CD14-positive monocyte (primary cell): Measurements from ENCODE around the gene IPMK. TPM values are rescaled to one million over a fixed set of nuclear protein-coding genes. Genes with fewer than 3 reads are reported as not detected.

ENCODE experiments used
- DNase-seq, 3 donors: peaks; one replicate each; pipeline ENCODE4 v3.0.0-alpha.2; 2011 to 2022
- H2AFZ ChIP-seq: 2 replicates; pipeline ENCODE4 v1.6.0; 2012; ENCODE audit warnings: mild to moderate bottlenecking, low read depth, low read length, inconsistent platforms; ENCODE audit not compliant: insufficient read depth, poor library complexity, severe bottlenecking
- H3K27ac ChIP-seq, 2 donors: 1 replicate in 1 of 2; 2 replicates in 1 of 2; pipeline ENCODE4 v1.5.1; 2012 to 2013; ENCODE audit warnings: low read length in 2 of 2, control low read depth in 1 of 2, inconsistent platforms in 1 of 2, low read depth in 1 of 2, mild to moderate bottlenecking in 1 of 2
- H3K27me3 ChIP-seq, 2 donors: one replicate each; pipeline versions ENCODE4 v1.6.0 to v1.6.1; 2011 to 2013; ENCODE audit warnings: low read length in 2 of 2; ENCODE audit not compliant: control insufficient read depth in 2 of 2, insufficient read depth in 2 of 2
- H3K36me3 ChIP-seq, 2 donors: replicated peaks in 1 of 2; 1 replicate in 1 of 2; 2 replicates in 1 of 2; pipeline versions ENCODE4 v1.5.1 to v1.6.1; 2012 to 2013; ENCODE audit warnings: low read length in 2 of 2, control low read depth in 1 of 2, inconsistent platforms in 1 of 2, mild to moderate bottlenecking in 1 of 2; ENCODE audit not compliant: insufficient read depth in 2 of 2, control insufficient read depth in 1 of 2
- H3K4me1 ChIP-seq, 2 donors: 1 replicate in 1 of 2; 2 replicates in 1 of 2; pipeline versions ENCODE4 v1.5.1 to v1.6.1; 2012 to 2013; ENCODE audit warnings: low read length in 2 of 2, control low read depth in 1 of 2, inconsistent platforms in 1 of 2, mild to moderate bottlenecking in 1 of 2, moderate library complexity in 1 of 2; ENCODE audit not compliant: insufficient read depth in 2 of 2, control insufficient read depth in 1 of 2
- H3K4me2 ChIP-seq: replicated peaks from 2 replicates; pipeline ENCODE3; 2012; ENCODE audit warnings: low read length, moderate library complexity, mild to moderate bottlenecking; ENCODE audit not compliant: poor library complexity, severe bottlenecking; ENCODE audit errors: extremely low read depth
- H3K4me3 ChIP-seq, 3 experiments: fragments of 200-600 bp in 1 of 3; sonication (generic) in 1 of 3; replicated peaks in 1 of 3; 1 replicate in 2 of 3; 2 replicates in 1 of 3; pipeline ENCODE4 v1.5.1; 2011 to 2013; ENCODE audit warnings: low read length in 3 of 3, mild to moderate bottlenecking in 3 of 3, control low read depth in 2 of 3, low read depth in 2 of 3, inconsistent platforms in 1 of 3, moderate library complexity in 1 of 3
- H3K79me2 ChIP-seq: 2 replicates; pipeline ENCODE4 v1.6.0; 2012; ENCODE audit warnings: mild to moderate bottlenecking, control low read depth, inconsistent platforms, low read length, moderate library complexity; ENCODE audit not compliant: insufficient read depth
- H3K9ac ChIP-seq: 2 replicates; pipeline ENCODE4 v1.6.0; 2017; ENCODE audit warnings: low read length, mild to moderate bottlenecking; ENCODE audit not compliant: insufficient read depth, poor library complexity, severe bottlenecking
- H3K9me3 ChIP-seq, 2 donors: replicated peaks in 1 of 2; 1 replicate in 1 of 2; 2 replicates in 1 of 2; pipeline versions ENCODE4 v1.5.1 to v1.6.1; 2012 to 2013; ENCODE audit warnings: low read length in 2 of 2, control low read depth in 1 of 2; ENCODE audit not compliant: control insufficient read depth in 1 of 2, insufficient read depth in 1 of 2
- H4K20me1 ChIP-seq: 2 replicates; pipeline ENCODE4 v1.6.0; 2012; ENCODE audit warnings: mild to moderate bottlenecking, low read length, control low read depth, moderate library complexity; ENCODE audit not compliant: insufficient read depth
- H3K27ac Mint-ChIP-seq, 7 donors: one replicate each; pipeline ENCODE4 v1.8.0; 2020; ENCODE audit warnings: mild to moderate bottlenecking in 7 of 7, mixed read lengths in 7 of 7, moderate library complexity in 6 of 7, inconsistent platforms in 2 of 7
- H3K27me3 Mint-ChIP-seq, 3 donors: one replicate each; pipeline ENCODE4 v1.8.0; 2021 to 2022; ENCODE audit warnings: low read depth in 3 of 3, mild to moderate bottlenecking in 3 of 3, mixed read lengths in 3 of 3, moderate library complexity in 3 of 3, inconsistent platforms in 1 of 3
- H3K36me3 Mint-ChIP-seq, 2 donors: one replicate each; pipeline ENCODE4 v1.8.0; 2020; ENCODE audit warnings: mixed read lengths in 2 of 2, inconsistent platforms in 1 of 2, mild to moderate bottlenecking in 1 of 2
- H3K4me1 Mint-ChIP-seq: one replicate; pipeline ENCODE4 v1.8.0; 2020; ENCODE audit warnings: mild to moderate bottlenecking, mixed read lengths
- H3K4me3 Mint-ChIP-seq, 2 donors: one replicate each; pipeline ENCODE4 v1.8.0; 2020; ENCODE audit warnings: mild to moderate bottlenecking in 2 of 2, mixed read lengths in 2 of 2, moderate library complexity in 1 of 2
- H3K9me3 Mint-ChIP-seq, 7 donors: one replicate each; pipeline ENCODE4 v1.8.0; 2020 to 2022; ENCODE audit warnings: mixed read lengths in 7 of 7, mild to moderate bottlenecking in 6 of 7, moderate library complexity in 6 of 7, inconsistent platforms in 2 of 7
- WGBS: methylation state at CpG from one replicate; pipeline ENCODE4 v1.1.5; 2013; ENCODE audit warnings: missing lambda C conversion rate; ENCODE audit not compliant: insufficient coverage; 5-methylcytosine and 5-hydroxymethylcytosine counted together
- intact Hi-C, 2 donors: fragments of 100-400 bp; cut with micrococcal nuclease; formaldehyde crosslinking; loops; one replicate each; pipeline versions ENCODE4 v1.15.0 to v1.15.1; 2023
- polyA plus RNA-seq, 3 donors: library from polyadenylated mRNA; depleted of rRNA in 1 of 3; unstranded in 2 of 3; stranded (reverse) in 1 of 3; fragments of 300-500 nt in 2 of 3; fragments of >200 nt in 1 of 3; fragmentation: Illumina TruSeq in 2 of 3; gene quantifications; 1 replicate in 2 of 3; 2 replicates in 1 of 3; pipeline ENCODE4 v1.2.3, GENCODE V29; 2012 to 2021
- TF ChIP-seq, protein P1 (sequence below): fragments of 200-600 bp; IDR thresholded peaks from one replicate; pipeline ENCODE4 v1.8.0; 2022; ENCODE audit warnings: antibody characterized with exemption, mild to moderate bottlenecking

IPMK gene
- polyA plus RNA-seq, 3 donors, result 6.1 to 10.9 (median 8.8) TPM

DNA sequence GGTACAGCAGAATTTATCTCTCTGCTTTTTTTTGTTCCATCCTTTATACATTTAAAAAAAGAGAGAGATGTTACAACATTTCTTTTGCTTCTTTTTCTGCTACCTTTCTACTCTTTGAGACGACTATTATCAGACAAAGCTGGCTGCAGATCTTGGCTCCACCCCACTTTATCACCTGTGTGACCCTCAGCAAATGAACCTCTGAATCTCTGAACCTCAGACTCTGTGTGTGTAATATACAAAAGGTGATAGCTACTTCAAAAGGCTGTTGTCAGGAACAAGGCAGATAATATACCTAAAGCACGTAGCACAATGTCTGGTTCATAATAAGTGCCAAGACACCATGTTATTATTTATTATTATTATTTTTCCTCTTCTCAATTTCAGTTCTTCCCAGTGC, 34.6 kb upstream of the IPMK start:
- Histone ChIP-seq H2AFZ (no peak overlapping the region), H3K4me1 (peaks cover 0 to 4% of the 10 kb centered on the region in 2 donors), H3K27me3 (peaks cover 12 to 19% of the 10 kb centered on the region in 2 donors), H3K4me2 (no peak overlapping the region), H4K20me1 (no peaks in the 10 kb centered on the region), H3K27ac (no peak overlapping the region), H3K9me3 (no peaks in the 10 kb centered on the region), H3K9ac (no peak overlapping the region), H3K36me3 (no peaks in the 10 kb centered on the region), H3K79me2 (no peaks in the 10 kb centered on the region), H3K4me3 (no peak overlapping the region)
- Mint-ChIP-seq H3K4me3 (no peak overlapping the region), H3K4me1 (peaks cover 10% of the 10 kb centered on the region), H3K27ac (no peak overlapping the region), H3K9me3 (peaks cover 0 to 1% (median 0%) of the 10 kb centered on the region in 7 donors), H3K27me3 (peaks cover 5 to 16% (median 10%) of the 10 kb centered on the region in 3 donors), H3K36me3 (no peaks in the 10 kb centered on the region)
- intact Hi-C loops, result no loop called here
- WGBS, result no CpG with 5 or more reads among the region's 2 CpGs
- DNase-seq, result no peak
- TF ChIP-seq, protein P1, sequence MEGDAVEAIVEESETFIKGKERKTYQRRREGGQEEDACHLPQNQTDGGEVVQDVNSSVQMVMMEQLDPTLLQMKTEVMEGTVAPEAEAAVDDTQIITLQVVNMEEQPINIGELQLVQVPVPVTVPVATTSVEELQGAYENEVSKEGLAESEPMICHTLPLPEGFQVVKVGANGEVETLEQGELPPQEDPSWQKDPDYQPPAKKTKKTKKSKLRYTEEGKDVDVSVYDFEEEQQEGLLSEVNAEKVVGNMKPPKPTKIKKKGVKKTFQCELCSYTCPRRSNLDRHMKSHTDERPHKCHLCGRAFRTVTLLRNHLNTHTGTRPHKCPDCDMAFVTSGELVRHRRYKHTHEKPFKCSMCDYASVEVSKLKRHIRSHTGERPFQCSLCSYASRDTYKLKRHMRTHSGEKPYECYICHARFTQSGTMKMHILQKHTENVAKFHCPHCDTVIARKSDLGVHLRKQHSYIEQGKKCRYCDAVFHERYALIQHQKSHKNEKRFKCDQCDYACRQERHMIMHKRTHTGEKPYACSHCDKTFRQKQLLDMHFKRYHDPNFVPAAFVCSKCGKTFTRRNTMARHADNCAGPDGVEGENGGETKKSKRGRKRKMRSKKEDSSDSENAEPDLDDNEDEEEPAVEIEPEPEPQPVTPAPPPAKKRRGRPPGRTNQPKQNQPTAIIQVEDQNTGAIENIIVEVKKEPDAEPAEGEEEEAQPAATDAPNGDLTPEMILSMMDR, result no peak

DNA sequence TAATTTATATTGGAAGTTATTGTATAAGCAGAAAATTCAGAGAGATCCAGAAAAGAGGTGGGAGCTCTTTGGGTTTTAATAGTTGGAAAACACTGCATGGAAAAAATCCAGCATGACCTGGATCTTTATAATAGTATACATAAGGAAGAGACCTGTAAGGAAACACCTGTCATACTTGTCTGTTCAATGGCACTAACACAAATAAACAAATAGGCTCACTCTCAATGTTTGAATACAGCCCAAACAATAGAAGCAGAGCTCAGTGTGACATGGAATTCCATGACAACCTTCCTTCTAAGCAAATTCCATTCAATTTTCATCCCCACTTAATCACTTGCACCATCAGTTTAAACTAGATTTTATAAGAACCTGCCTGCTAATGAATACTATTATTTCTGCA, 33.0 kb upstream of the IPMK start:
- H2AFZ ChIP-seq, result no peak overlapping the region
- no peak overlapping the region for H3K4me3 Mint-ChIP-seq
- peaks cover 0 to 1% (median 0%) of the 10 kb centered on the region in 7 donors for H3K9me3 Mint-ChIP-seq
- H3K9me3 ChIP-seq, result no peaks in the 10 kb centered on the region
- H3K9ac ChIP-seq, result no peak overlapping the region
- H3K36me3 Mint-ChIP-seq, result no peaks in the 10 kb centered on the region
- H3K27ac ChIP-seq, result no peak overlapping the region
- H3K27me3 ChIP-seq, result peaks cover 9 to 13% of the 10 kb centered on the region in 2 donors
- H3K36me3 ChIP-seq, result no peaks in the 10 kb centered on the region
- no peaks in the 10 kb centered on the region for H3K79me2 ChIP-seq
- DNase-seq, result no peak
- no peaks in the 10 kb centered on the region for H4K20me1 ChIP-seq
- H3K4me3 ChIP-seq, result no peak overlapping the region
- H3K4me1 ChIP-seq, result peaks cover 0 to 4% of the 10 kb centered on the region in 2 donors
- H3K4me1 Mint-ChIP-seq, result peaks cover 10% of the 10 kb centered on the region
- H3K4me2 ChIP-seq, result no peak overlapping the region
- intact Hi-C loops, result no loop called here
- no peak overlapping the region for H3K27ac Mint-ChIP-seq
- TF ChIP-seq, protein P1, result no peak
- peaks cover 3 to 10% (median 7%) of the 10 kb centered on the region in 3 donors for H3K27me3 Mint-ChIP-seq
